Left renal pelvis (tissue), 4 donors: ENCODE results near the gene ABLIM3. TPM values are rescaled to one million over a fixed set of nuclear protein-coding genes. Genes with fewer than 3 reads are reported as not detected.

Source experiments
- DNase-seq, 4 donors: peaks; one replicate each; pipeline ENCODE4 v3.0.0-alpha.2; 2013; ENCODE audit warnings: low read depth in 4 of 4, low spot score in 3 of 4
- polyA plus RNA-seq, 4 donors: library from polyadenylated mRNA; unstranded; fragments of 120-200 nt; gene quantifications; one replicate each; pipeline ENCODE4 v1.2.1, GENCODE V29; 2013; ENCODE audit not compliant: insufficient read length in 4 of 4

Gene ABLIM3
- polyA plus RNA-seq, 4 donors = 1.3 to 7.6 (median 2.2) TPM

- DNase-seq = no peak
Measured at GRCh38 chr5:149213264-149213880, 72.1 kb downstream of the ABLIM3 start.

GRCh38 chr5:149215478-149216090 lies 74.3 kb downstream of the ABLIM3 start:
- DNase-seq = no peak

DNA sequence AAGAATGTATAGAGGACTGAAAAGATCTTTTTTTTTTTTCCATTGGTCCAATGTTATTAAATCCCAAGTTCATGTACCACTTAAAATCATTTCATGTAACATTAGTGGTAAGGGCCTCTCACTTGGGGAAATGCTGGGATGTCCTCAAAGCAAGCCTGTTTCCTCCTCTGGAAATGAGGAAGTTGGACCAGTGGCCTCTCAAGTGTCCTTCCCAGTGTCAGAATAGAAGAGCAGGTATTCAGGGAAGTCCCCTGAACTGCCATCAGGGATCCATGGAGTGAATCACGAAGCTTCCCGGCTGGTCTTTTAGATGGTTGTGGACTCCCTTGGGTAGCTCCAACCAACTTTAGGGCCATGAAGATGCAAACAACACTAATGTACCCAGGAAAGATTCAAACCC lies 75.2 kb downstream of the ABLIM3 start:
- DNase-seq = no peak

DNA sequence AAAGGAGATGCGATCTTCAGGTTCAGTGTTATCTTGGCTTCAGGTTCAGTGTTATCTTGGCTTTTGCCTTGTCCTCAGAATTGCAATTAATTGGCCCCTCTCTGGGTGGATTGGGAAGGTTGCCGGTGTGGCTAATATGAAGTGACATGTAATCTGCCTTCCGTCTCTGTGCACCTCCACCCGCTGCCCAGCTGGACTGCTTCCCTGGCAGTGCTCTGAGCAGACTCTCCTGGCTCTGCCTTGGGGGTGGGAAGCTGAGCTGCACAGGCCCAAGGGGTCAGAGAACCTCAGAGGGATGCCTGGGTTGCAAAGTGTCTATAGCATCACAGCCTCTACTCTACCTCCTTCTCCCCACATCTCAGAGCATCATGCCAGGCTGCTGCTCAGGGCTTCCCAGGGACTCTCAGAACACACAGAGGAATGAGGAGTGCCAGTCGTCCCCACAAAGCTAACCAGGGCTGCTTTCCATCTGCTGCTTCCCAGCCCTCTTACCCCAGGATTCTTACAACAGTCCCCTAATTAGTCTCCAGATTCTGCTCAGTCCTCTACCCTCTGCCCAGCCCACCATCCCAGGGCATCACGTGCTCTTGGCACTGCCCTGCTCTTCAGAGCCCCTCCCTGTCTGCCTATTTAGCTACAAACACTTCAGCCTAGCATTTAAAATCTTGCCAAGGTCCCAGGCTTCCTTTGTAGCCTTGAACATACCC lies 76.0 kb downstream of the ABLIM3 start:
- no peak for DNase-seq

DNA sequence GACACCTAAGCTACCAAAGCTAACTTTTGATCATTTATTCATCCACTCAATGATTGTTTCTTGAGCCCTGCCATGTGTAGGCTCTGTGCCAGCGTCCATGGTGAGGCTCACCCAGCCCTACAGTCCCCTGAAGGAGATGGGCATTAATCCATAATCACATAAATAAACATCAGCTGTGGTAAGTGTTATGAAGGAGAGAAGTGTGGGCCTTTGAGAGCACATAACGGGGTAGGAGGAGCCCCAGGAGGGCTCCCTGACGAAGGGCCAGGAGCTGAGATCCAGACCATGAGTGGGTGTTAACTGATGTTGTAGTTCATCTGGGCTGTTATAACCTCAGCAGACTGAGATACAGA lies 76.5 kb downstream of the ABLIM3 start:
- DNase-seq = no peak

DNA sequence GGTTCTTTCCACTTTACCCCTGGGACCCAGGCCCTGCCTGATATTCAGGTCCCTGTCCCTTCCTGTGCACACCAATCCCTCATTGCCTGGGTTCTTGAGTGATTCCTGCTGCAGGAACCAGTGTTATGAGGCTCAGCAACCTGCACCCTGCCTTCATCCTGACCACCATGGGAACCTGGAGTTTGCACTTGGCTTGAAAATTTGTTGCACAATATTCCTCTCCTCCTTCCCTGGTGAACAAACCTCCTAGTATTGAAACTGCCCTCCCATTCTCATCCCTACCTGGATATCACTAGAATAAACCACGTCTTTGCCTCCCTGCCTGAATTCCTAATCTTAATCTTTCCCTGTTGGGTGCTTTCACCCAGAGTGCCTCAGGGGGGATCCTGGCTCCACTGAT lies 78.3 kb downstream of the ABLIM3 start:
- DNase-seq = no peak

DNA sequence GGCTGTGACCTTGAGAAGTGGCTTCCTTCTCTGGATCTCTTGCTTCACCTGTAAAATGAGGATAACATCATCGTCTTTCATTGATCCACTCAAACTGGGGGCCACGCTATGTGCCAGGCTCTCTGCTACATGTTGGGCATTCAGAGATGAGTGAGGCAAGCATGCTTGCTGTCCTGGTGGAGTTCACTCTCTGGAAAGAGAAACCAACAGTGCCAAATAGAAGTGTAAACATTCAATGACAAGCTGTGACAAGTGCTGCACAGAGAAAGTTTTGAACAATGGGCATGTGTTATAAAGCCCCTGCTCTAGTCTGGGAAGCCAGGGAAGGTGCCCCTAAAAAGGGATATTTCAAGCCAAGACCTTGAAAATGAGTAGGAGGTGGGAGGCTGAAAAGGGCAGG lies 79.5 kb downstream of the ABLIM3 start:
- DNase-seq = no peak

DNA sequence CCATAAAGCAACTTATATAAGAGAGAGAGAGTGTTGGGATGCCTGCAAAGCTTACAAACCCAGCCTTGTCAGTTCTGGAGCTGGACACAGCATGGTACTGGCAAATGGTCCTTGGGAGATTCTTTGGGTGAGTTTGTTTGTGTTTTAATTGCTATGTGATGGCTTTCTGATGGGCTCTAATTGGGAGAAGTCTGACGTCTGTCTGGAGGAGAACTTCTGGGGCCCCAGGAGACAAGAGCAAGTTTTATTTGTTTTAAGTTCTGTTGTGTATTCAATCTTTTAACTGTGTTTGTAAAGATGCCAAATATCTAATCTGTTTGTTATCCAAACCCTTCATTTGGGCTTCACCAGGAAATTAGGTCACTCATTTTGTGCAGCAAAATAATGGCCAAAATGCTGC lies 80.0 kb downstream of the ABLIM3 start:
- DNase-seq = no peak

DNA sequence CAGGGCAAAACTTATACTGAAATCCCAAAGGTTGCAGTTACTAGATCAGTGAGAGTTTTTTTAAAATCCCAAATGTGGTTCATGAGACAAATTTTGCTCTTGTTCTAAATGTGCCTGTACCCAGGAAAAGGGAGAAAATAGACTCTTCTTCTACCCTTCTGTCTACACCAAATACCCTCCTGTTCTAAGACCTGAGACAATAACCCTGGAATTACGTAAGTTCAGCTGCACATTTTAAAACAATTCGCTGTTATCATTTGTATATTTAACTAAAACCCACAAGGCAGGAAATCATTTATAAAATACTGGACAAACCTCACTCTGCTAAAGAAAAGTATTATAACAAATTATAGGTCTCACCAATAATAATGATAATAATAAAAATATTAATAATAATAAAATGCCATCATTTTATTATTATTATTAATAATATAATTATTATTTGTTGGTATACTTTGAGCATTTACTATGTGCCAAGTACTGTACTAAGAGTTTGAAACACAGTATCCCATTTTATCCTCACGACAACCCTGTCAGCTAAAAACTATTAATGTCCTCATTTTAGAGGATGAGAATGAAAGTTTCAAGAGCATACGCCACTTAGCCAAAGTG lies 80.5 kb downstream of the ABLIM3 start:
- DNase-seq = no peak

- no peak for DNase-seq
Measured at GRCh38 chr5:149223081-149223848, 82.0 kb downstream of the ABLIM3 start.

GRCh38 chr5:149224282-149224681 lies 83.0 kb downstream of the ABLIM3 start:
- DNase-seq = no peak

- DNase-seq = no peak
Measured at GRCh38 chr5:149227168-149227826, 86.0 kb downstream of the ABLIM3 start.

DNA sequence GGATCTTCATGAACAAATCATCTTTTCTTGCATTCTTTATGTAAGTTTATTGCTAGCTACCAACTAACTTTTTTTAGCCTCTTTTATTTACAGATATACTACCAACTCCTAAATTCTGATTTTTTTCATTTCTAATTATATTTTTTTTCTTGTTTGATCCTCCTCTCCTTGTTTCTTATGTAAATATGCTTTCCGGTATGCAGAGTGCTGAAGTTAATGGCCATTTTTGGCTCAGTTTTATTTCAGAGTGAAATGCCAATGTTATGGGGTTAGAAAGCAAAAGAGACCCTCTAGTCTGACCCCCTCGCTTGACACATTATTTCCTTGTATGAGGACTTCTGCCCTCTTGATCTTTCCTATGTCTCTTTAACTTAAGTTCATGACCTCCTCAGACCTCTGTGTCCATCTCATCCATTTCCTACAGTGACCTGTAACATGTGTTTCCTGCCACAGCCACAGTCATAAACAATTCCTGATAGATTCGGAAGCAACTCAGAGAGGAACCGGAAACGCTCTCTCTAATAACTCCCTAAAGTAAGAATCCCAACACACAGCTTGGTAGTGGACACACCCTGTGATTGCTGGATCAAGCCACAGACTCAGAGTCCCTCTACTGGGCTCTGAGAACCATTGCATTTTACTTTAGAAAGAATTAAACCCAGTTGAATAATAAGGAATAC lies 87.5 kb downstream of the ABLIM3 start:
- peak in 3 of 4 donors; percentile 9 to 14 (median 14) for DNase-seq

- no peak for DNase-seq
Measured at GRCh38 chr5:149229298-149229937, 88.1 kb downstream of the ABLIM3 start.

DNA sequence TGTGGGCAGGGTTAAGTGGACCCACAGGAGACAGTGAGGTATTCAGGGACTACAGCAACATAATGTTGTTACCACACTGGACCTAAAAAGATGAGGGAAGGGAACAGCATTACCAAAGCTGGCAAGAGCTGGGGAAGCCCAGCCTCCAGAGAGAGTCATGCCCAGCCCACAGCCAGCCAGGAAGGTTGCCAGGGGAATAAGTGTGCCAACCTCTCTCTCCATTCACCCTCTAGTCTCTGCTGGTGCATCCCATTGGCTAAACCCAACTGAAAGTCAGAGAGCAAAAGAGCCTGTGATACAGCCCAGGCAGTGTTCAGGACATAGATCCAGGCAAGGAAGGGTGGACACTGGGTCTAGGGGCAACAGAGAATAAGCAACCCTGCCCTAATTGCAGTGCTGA lies 94.5 kb downstream of the ABLIM3 start:
- no peak for DNase-seq

- no peak for DNase-seq
Measured at GRCh38 chr5:149237662-149238061, 96.4 kb downstream of the ABLIM3 start.

DNA sequence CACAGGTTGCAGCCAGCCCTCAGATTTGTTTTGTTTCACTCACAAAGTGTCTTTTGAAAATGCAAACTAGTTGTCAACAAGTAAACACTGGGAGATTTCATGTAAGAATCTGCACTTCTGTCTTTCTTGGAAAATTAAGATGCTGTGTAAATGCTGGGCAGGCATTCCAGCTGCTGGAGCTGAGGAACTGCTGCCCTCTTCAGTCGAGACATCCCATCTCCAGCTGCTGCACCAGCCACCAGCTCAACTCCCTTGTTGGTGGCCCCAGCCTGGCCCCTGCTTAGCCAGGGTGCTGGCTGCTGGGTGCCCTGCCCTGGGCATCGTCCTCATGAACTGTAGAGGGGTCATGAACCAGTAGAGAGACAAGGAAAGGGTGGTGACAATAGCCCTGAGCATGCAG lies 97.2 kb downstream of the ABLIM3 start:
- DNase-seq = no peak

DNA sequence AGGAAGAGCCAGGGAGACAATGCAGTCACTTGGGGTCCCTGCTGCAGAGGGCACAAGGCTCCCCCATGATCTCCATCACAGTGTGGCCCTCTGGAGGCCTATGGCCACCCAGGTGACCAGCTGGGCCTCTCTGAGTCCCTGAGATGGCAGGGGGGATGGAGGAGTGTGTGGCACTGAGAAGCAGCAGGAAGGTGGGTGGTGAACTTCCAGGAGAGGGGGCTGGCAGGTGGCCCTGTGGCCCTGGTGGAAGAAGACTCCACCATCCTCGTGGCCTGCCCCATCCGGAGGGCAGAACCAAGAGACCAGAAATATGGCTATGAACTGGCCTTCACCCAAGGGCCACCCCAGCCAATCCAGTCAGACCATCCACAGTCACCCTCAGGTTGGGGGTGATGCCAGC lies 98.6 kb downstream of the ABLIM3 start:
- DNase-seq = no peak

DNA sequence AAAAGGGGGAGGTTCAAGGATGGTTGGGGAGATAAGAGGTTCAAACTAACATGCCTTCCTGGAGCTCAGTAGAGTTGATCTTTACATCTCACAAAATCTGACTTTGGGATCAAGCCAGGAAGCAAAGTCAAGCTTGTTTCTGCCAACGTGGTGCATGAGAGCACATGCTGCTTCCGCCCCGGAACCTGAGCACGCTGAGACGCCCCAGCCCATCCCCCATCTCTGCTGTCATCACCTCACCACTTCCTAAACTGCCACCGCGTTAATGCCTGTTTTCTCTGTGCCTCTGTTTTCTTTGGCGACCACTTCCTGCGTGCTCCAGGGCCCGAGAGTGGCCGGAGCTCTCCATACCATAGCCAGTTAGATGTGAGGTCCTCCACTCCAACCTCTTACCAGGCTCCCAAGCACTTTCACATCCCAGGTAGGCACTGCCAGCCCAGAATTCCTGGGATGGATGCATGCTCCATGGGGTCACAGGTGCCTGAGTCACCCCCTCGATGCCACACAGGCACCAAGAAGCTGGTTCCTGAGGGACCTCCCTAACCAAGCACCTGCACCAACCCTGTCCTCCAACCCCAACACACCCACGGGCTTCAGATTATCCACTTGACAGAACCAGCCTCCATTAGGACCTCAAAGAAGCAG lies 99.2 kb downstream of the ABLIM3 start:
- DNase-seq = no peak
